Raji (cell line): Measurements from ENCODE around the gene RBP5.
A peak's percentile ranks its signal among the peaks of the same experiment; 100 is the strongest.

Experiments used
- POLR2A ChIP-seq: IDR thresholded peaks from 2 replicates; pipeline ENCODE4 v1.6.1; 2011; ENCODE audit warnings: low read depth, low read length, control low read depth; ENCODE audit not compliant: insufficient read depth

The RBP5 gene

DNA sequence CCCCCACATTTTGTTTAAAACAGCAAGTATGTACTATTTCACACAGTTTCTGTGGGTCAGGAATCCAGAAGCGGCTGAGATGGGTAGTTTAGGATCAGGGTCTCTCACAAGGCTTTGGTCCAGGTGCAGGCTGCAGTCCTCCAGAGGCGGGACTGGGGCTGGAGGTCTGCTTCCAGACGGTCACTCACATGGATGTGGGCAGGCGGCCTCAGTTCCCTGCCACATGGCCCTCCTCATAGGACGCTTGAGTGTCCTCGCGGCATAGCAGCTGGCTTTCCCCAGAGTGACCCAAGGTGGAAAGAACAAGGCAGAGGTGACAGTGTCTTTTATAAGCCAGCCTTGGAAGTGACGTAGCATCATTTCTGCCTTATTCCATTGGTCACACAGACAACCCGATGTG, 11.8 kb downstream of the RBP5 start:
- no peak for TF ChIP-seq POLR2A

DNA sequence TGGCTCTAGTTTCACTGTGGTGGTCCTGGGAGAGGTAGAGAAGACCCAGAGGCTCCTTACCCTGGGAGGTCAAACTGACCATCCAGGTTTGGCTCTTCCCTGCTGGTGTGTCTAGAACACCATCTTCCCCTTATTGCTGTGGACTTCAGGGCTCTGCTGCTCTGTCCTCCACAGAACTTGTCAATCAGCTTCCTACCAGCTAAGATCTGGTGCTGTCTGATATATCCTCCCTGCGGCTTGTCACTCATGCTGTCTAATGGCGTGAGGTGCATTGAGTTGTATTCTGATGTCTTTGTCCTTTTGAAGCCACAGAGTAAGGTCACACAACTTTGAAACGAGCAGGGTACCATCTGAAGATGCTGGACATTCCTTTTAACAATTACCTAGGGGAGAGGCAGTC, 12.5 kb downstream of the RBP5 start:
- no peak for TF ChIP-seq POLR2A

DNA sequence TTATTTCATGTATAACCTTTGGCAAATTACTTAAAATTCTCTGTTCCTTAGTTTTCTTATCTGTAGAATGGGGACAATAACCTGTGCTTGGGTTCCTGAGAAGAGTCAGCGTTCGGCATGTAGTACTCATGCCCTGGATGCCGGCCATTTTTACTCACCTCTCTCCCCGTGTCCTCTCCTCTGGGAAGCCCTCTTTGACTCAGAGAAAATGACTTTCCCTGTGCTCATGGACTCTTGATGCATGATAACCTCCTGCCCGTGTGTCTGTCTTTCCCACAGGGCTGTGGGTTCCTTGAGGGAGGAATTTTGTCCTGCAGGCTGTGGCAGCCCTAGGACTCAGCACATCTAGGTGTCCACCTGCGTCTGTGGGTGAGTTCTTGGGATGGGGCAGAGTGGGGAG, 13.8 kb downstream of the RBP5 start:
- no peak for TF ChIP-seq POLR2A

DNA sequence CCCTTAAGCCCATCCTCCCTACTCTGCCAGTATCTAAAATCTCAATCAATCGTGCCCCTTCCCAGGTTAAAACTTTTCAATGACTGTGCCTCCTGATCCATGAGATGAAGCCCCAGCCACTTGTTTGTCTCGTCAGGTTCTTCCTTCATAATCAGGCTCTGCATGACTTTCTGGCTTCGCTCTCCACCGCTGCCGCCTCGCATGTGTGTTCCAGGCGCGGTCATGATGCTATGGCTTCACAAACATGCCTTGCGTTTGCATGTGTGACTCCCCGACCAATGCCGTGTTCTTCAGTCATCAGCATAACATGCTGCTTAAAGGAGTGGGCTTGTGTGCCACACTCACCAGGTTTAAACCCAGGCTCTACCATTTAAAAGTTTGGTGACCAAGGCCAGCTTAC, 14.7 kb downstream of the RBP5 start:
- no peak for TF ChIP-seq POLR2A

DNA sequence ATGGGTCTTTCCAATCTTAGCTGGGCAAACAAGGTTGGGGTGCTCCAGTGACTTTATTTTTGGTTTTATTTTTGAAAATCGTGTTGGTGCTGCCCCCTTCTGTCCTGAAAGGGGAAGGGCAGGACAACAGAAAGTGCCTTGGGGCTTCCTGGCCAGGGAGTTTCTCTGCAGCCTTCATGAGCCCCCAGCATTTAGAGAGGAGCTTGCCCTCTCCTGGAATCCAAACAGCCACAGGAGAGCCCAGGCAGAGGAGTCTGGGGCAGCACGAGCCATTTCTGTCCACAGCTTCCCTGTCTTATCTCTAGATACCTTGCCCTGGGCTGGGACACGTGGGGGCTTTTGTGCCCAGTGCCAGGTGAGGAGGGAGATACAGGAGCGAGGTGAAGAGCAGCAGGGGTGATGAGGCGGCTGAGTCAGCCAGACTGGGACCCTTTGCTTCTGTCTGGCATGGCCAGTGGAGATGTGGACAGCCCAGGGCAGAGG, 15.3 kb downstream of the RBP5 start:
- TF ChIP-seq POLR2A, result no peak

DNA sequence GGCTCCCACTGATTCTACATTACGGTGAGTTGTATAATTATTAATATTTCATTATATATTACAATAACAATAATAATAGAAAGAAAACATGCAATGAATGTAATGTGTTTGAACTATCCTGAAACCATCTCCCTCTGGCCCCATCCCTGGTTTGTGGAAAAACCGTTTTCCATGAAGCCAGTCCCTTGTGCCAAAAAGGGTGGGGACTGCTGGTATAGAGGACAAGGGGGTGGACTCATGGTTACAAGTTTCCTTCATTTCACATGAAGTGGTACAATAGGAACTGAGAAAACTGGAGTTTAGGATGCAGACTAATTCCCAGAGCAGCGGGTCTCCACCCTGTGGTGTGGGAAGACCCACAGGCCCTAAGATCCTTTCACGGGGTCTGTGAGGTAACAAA, 16.6 kb downstream of the RBP5 start:
- no peak for TF ChIP-seq POLR2A

DNA sequence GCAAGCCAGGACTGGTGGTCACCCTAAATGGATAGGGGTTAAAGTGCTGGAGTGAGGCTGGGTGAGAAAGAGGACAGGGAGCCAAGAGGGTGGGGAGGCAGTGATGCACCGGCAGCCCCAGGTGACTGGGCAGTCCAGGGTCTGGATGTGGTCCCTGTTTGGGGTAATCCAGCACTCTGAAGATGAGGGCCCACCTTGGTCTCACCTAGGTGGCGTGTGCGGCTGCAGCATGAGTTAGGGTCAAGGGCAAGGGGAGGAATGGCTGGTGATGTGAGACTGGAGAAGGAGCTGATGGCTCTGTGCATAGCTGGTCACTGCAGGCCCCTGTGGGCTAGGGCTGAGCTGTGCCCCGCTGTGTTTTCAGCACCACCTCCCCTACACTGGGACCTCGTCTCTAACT, 18.0 kb downstream of the RBP5 start:
- no peak for TF ChIP-seq POLR2A

DNA sequence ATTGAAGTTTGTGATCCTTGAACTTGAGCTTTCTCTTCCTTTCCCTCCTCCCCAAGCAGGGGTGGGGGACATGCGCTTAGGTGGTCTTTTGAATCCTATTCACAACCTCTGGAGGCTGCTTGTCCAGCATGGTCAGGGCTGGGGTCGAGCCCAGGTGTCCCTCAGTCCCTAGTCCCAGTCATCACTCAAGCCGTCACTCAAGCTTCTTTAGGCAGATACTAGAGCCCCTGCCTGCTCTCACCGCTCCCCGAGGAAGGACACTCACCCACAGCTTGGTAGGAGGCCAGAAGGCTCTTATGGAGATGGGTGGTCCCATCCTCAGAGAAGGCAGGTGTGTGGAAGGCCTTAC, 19.1 kb downstream of the RBP5 start:
- no peak for TF ChIP-seq POLR2A

DNA sequence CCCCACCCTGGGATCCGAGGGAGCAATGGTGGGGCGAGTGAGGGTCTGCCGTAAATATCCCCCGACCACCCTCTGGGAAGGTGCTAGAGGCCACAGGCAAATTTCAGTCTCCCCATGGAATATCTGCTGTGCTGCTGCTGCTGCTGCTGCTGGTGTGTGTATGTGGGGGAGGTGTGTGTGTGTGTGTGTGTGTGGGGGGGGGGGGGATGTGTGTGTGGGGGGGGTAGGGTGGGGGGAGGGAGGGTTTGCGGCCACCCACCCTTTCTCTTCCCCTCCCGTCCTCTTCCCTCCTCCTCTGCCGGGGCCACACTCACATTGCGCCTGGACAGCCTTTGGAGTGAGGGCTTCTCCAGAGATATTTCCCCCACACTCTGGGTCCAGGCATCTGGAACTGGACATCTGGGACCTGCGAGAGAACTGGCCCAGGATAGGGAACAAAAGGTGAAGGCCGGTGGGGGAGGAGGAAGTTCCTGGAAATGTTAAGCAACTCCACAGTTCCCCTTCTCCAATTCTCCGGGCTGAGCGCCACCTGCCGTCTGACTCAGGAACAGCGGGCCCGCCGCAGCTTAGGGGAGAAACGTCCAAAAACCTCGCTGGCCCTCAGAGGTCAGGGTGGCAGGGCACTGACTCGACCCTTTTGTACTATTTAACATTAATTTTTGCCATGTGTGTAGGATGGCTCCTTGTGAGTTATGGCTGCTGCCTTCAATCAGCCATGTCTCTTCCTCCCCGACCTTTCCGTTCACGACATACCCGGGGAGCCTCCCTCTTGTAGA, 19.7 kb downstream of the RBP5 start, which contains the start of gene C1RL:
C1RL (minus strand) TSS at position 419 of the 776 bp plus-strand sequence; CDS start at position 385, 34 bp downstream.
- TF ChIP-seq POLR2A, result no peak

DNA sequence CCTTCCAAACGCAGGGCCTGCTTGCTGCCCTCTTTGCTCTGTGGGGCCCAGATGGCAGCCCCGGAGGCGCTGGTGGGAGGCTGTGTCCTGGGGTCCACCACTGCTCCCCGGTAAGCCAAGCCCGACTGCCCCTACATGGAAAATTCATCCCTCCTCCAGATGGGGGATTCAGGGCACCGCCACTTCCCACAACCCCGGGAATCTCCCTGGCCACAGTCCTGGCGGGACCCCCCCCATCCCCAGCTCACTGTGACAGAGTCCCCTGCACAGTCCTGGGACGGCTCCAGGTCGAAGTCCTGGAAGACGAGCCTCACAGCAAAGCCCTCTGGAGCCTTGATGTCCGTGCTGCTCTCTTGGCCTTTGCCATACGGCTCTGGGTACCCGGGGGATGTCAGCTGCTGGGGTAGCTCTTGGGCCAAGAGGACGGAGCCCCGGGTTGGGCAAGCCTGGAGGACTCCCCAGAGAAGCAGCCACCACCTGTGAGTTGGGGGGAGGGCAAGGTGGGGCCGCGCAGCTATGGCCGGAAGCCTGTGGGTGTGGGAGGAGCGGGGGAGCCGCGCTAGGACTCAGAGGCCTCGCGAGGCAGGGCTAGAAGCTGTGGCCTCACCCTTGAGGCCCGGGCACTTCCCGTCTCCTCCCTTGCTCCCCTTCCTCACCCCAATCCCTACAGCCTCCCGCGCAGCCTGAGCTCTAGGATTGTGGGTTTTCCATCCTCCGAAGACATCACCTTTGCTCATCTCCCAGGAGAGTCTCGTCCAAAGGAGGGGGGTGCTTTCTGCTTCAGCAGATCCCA, 20.5 kb downstream of the RBP5 start:
- peak; percentile 93 for TF ChIP-seq POLR2A

DNA sequence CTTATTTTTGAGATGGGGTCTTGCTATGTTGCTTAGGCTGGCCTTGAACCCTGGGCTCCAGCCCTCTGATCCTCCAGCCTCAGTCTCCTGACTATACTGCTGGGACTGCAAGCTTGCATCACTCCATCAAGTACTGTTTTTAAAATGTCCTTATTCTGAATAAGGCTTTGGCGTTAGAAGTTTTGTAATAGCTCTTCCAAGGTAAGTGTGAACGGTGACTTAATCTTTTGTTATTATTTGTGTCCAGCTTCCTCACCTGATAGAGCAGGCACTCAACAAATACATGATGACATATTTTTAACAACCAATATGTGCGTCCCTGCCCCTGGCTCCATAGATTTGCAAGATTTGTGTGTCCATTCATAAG, 21.1 kb downstream of the RBP5 start:
- no peak for TF ChIP-seq POLR2A

DNA sequence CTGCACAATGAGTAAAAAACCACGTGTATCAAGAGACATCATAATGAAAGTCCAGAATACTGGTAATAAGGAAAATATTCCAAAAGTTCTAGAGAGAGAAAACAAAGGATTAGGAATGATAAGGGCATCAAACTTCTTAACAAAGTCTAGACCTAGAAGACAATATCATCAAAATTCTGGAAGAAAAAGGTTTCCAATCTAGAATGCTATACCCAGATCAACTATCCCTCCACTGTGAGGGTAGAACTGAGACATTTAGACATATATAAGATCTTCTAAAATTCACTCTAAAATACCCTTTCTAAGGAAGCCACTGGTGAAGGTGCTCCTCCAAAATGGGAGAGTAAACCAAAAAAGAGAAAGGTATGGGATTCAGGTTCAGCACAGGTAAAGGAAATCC, 22.6 kb downstream of the RBP5 start:
- TF ChIP-seq POLR2A, result no peak

DNA sequence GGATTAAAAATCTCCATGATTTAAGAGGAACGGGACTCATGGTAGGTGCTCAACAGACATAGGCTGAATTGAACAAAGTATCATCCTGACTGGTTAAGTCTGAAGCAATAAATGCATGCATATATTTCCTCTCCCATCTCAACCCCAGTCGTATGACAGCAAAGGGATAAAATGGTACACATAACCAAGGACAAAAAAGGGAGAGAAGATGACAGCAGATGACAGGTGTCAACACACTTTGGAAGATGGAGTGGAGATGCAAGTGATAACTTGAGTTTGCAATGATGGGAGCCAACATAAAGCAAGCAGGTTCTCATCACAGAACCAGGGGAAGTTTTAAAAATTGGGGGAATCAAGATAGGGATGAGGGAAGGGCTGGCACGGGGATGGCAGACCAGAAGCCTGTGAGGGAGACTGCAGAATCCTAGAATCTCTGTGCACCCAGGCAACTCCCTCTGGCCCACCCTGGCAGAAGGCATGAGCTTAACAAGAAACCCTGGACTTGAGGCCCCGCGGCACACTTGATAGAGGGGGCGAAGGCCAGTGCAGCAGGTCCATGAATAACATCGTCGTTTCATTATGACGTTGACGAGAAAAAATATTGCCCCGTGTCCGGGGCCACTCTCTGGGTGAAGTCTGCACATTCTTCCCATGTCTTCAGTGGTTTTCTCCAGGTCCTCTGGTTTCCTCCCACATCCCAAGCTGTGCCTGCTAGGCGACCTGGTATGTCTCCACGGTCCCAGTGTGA, 24.7 kb downstream of the RBP5 start:
- no peak for TF ChIP-seq POLR2A

DNA sequence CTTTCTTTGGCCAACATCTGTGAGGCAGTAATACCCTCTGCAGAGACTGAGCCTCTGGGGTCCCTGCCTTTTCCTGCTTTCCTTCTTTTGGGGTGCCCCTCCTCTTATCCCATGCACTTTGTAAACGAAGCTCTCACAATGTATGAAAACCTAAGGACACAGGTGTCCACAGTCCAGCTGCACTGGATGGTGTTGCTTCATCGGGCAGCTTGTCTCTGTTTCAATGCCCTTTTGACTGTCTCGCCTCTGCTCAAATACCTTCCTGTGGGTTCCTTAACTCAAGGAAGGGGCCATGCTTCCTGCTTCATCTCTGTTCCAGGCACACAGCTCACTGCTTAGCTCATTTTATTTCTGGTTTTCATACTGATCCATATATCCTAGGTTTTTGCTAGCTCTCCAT, 26.1 kb downstream of the RBP5 start:
- no peak for TF ChIP-seq POLR2A

DNA sequence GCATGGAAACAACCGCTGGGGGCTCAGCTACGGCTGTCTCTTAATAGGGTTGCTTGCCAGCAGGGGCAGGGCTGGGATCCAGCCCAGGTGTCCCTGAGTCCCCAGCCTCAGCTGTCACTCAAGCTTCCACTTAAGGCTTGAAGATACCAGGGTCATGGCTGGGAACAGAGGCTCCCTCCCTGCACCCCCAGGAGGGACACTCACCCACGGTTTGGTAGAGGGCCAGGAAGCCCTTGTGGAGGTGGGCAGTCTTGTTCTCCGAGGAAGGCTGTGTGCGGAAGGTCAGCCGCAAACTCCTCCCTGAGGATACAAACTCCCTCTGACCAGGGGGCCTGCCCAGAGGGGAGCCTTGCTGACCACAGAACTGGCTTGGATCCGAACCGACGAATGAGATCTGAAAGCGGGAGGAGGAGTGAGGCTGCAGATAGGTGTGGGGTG, 27.0 kb downstream of the RBP5 start:
- no peak for TF ChIP-seq POLR2A
